ENCODE measurements around the gene FNDC3B.

- TF ChIP-seq POLR2AphosphoS5 (IDR thresholded peaks at IDR 0.05; ENCODE audit: low read depth, low read length): no peak
- TF ChIP-seq POLR2A (IDR thresholded peaks at IDR 0.05; ENCODE audit: low read depth, low read length): no peak
Measured at GRCh38 chr3:172145031-172145686, 105.8 kb downstream of the FNDC3B start.

Data from GM12892 (cell line).